Left colon (tissue), 2 donors: Measurements from ENCODE around the gene NWD2. TPM values are rescaled to one million over a fixed set of nuclear protein-coding genes. Genes with fewer than 3 reads are reported as not detected.

Experiments used
- ATAC-seq: fragments of 200-7000 bp; cut with Tn5 transposase; one replicate; pipeline ENCODE4 v1.9.1; 2020; ENCODE audit warnings: mild to moderate bottlenecking, moderate library complexity
- DNase-seq, 2 donors: peaks; one replicate each; pipeline ENCODE4 v3.0.0-alpha.2; 2020
- intact Hi-C, 2 donors: fragments of 100-400 bp; cut with DNase I in 1 of 2; cut with micrococcal nuclease in 1 of 2; formaldehyde crosslinking; loops; one replicate each; pipeline versions ENCODE4 v1.11.2 to v1.14.0; 2022; cut with DNase I, micrococcal nuclease
- total RNA-seq, 2 donors: library from RNA; stranded (reverse); fragmentation: NEBNext Ultra II Directional; extraction: Animal tissue kit (Norgen Biotek cat#: 25700); gene quantifications; one replicate each; pipeline ENCODE4 v1.2.1, GENCODE V29; 2021
- donor health status: DM: no; HTN: no; CAD: no.
- donor health status: DM: yes; HTN: yes; CAD: no.

Gene NWD2
- total RNA-seq, 2 donors from 2014 or later: 0.34 to 1.2 TPM

DNA sequence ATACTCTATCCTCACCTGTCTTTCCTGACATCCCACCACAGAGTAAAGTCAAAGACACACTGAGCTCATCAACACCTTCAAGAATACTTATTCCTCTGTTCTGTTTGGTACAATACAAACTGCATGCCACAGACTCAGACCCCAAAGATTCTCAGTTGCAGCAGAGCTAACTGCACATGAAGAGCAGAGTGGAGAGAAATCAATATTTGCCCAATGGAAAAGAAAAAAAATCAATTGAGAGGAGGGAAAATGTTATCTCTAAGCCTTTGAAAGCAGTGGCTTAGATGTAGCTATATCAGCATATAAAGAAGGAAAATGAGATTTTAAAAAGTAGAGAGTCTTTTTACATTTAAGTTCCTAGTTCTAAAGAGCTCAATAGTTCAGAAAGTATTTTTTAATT, 180.2 kb downstream of the NWD2 start:
- ATAC-seq (no peak), DNase-seq (no peak)
- intact Hi-C loops: no loop called here

DNA sequence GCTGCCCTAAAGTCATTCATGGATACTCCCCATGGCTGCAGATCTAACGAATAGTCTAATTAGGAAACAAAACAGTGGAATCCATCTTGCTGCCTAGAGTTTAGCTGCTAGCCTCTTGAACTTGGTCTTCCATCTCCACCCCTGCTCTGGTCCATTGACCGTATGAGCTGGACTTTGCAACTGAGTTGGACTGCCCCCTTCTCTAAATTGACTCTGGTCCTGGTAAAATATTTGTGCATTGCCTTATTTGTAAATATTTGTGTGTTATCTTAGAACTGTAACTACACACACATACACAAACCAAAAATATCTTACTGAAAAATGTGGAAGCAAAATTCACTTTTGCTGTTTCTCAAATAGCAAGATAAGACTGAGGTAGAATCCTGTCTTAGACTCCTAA, 181.3 kb downstream of the NWD2 start:
- intact Hi-C loops: no loop called here
- DNase-seq (no peak), ATAC-seq (no peak)

DNA sequence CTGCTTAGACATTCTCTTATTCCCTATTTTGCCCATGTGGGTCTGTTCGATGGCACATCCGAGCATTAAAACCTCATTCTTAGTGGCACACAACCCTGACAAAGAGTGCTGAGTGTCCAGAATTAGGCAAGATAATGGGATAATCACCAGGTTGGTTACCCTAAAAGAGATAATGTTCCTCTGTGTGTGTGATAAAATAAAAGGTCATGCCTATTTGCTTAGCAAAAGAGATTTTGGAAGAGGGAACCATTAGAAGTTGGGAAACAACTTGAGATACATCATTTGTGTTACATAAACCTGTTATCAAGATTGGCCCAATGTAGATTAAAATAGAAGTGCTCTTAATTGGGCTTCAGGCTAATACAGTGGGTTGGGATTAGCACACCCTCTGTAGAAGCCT, 182.7 kb downstream of the NWD2 start:
- intact Hi-C loops: no loop called here
- ATAC-seq (no peak), DNase-seq (no peak)

DNA sequence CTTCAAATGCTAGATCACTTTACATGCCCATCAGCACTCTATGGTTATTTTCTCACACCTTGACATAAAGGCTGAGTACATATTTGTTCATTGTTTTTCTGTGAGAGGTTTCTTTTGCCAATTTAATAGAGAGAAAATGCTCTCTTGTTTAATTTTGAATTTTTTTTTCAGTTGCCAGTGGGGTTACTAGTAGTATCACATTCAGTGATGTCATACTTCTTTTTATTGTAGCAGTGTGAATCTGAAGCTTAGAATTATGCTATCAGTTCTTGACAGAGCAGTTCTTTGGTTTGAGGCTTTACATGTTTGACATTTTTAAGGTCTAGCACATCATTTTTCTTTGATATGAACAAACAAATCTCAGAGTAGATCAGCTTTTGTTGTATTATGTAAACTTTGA, 185.4 kb downstream of the NWD2 start:
- intact Hi-C loops: no loop called here
- ATAC-seq (no peak), DNase-seq (no peak)

DNA sequence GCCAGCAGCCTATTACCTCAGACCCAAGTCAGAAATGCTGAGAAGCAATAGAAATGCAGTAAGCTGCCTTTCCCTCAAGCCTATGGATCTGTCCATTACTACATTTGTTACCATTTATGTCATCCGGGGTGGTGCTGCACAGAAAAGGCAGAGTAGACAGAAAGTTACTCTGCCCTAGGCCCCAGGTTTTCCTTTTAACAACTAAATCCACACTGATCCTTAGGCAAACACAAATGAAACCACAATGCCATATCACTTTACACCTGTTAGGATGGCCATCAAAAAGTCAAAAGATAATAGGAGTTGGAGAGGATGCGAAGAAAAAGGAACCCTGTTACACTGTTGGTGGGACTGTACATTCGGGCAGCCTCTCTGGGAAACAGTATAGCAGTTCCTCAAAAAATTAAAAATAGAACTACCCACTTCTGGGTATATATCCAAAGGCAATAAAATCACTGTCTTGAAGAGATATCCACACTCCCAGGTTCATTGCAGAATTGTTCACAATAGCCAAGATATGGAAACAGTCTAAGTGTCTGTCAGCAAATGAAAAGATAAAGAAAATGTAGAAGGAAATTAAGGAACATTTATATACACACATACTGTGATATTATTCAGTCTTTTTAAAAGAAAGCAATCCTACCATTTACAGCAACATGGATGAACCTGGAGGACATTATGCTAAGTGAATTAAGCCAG, 186.3 kb downstream of the NWD2 start:
- intact Hi-C loops: no loop called here
- ATAC-seq (peak; percentile 69), DNase-seq (no peak)

DNA sequence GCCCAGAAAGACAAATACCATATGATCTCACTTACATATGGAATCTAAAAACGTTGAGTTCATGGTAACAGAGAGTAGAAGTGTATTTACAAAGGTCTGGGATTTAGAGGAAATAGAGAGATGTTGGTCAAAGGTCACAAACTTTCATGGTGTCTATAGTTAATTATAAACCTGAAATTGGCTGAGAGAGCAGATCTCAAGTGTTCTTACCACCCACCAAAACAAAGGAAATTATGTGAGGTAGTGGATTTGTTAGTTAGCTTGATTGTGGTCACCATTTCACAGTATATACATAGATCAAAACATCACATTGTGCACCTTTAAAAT, 186.8 kb downstream of the NWD2 start:
- intact Hi-C loops: no loop called here
- DNase-seq (no peak), ATAC-seq (peak; percentile 88)

DNA sequence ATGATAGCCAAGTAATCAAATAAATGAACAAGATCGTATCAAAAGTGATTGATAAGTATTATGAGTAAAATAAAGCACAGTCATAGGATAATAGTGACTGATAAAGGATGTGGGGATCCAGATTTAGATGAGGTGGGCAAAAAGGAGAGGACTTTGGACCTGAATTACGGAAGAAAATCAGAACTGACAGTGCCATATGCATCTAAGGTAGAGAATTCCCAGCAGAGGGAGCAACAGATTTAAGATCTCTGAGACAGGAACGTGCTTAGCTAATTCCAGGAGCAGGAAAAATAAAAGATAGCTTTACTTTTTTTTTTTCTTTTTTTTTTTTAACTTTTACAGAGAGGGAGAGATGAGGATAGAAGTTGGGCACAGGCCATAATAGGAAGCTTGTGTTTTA, 189.9 kb downstream of the NWD2 start:
- no peak for ATAC-seq
- intact Hi-C loops: no loop called here
- DNase-seq: no peak

DNA sequence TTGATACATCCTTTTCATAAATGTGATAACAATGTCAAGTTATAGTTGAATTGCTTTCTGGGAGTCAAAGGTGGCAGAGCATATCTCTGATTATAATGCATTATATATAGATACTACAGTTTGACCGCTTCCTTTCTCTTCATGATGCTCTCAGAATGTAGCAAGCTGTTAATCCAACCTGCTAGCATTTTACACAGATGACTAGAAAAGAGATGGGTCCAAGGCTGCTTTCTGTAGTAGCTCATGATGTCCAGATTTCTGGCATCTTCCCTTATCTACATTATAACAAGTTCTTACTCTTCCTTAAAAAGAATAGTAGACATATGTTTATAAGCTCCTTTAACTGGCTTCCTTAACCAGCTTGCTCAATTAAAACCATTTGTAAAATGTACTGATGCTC, 192.0 kb downstream of the NWD2 start:
- ATAC-seq (no peak), DNase-seq (no peak)
- intact Hi-C loops: no loop called here

DNA sequence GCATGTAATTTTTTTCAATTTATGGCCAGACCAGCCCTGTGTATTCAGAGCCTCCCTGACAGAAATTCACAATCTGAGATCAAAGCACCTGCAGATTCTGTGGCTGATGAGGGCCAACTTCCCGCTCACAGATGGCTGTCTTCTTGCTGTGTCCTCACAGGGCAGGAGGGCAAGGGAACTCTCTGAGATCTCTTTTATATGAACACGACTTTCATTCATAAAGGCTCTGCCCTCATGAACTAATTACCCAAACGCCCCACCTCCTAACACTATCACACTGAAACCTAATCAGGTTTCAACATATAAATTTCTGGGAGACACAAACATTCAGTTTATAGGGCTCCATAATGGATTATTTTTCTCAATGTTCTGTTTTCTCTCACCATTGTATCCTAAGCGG, 192.6 kb downstream of the NWD2 start:
- intact Hi-C loops: no loop called here
- DNase-seq (no peak), ATAC-seq (peak; percentile 30)

DNA sequence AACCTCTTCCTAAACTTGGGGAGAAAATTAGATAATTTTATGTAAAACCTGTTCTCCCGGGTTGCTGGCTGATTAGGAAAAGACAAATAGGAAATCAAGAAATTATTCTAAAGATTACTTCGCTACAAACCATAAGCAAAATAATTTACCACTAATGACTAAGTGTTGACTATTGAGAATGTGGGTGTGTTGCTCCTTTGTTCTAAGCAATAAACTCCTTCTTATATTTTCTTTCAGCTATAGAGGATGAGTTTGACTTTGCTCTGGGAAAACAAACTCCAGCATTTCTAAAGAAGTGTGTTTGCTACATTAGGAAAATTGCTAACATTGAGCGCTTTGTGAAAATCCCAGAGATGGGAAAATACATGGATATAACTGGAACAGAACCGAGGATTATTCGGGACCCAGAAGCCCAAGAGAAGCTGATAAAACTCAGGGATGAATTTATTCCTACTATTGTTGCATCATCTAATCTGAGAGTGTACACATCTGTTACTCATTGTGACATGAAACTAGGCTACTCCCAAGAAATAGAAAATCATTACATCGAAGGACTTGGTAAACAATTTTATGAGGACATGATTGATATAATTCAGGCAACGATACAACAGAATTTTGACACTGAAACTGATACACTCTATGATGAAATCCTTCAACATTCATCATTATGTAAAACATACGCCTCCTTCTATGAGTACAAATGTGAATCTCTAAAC, 194.2 kb downstream of the NWD2 start:
- ATAC-seq (peak; percentile 14), DNase-seq (no peak)
- intact Hi-C loops: no loop called here

DNA sequence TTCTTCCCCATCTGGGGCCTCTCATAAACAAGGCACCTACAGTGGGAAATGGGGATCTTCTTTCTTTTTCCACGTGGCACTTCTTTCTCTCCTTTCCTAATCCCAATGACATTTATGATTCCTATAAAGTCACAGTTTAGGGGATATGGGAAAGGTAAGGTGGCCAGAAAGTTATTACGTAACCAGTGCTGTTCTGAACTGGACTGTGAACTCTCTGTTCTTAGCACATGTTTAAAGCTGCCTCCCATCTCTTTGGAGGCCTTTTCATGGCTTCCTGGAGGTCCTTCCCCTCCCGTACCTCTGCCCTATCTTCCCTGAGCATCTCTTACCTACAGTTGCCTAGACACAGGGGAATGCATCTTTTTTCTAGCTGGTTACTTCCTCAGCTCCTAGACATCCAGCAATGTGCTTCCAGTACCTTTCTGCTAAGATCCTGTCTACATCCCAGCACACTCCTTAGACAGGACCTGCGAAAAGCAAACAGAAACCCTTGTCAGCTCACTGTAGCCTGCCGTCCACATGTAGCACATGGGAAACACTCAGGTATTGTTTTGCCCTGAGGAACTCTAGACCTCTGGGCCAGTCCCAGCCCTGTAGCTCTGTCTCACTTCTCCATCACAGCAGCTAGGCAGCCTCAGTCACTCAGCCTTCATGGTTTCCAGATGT, 195.4 kb downstream of the NWD2 start:
- intact Hi-C loops: no loop called here
- peak; percentile 19 for ATAC-seq

DNA sequence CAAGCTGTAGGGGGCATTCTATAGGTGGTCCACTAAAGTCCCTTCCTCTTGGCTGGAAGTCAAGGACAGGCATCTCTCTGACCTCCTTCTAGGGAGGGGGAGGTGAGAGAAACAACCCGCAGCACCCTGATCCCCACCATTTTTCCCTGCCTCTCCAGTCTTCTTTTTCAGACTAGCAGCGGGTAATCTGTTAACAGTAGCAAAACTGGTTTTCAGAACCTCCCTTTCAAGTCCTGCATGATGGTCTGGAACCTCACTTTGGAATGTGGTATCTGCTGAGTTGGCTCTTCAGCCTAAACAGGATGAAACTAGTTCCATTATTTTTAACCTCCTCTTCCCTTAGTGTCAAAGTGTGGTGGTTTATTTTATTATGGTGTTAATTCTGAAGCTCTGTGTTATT, 196.0 kb downstream of the NWD2 start:
- ATAC-seq: no peak
- intact Hi-C loops: no loop called here
- DNase-seq: no peak

More for the DNA sequence above, 195.4 kb downstream of the NWD2 start:
- no peak for DNase-seq

DNA sequence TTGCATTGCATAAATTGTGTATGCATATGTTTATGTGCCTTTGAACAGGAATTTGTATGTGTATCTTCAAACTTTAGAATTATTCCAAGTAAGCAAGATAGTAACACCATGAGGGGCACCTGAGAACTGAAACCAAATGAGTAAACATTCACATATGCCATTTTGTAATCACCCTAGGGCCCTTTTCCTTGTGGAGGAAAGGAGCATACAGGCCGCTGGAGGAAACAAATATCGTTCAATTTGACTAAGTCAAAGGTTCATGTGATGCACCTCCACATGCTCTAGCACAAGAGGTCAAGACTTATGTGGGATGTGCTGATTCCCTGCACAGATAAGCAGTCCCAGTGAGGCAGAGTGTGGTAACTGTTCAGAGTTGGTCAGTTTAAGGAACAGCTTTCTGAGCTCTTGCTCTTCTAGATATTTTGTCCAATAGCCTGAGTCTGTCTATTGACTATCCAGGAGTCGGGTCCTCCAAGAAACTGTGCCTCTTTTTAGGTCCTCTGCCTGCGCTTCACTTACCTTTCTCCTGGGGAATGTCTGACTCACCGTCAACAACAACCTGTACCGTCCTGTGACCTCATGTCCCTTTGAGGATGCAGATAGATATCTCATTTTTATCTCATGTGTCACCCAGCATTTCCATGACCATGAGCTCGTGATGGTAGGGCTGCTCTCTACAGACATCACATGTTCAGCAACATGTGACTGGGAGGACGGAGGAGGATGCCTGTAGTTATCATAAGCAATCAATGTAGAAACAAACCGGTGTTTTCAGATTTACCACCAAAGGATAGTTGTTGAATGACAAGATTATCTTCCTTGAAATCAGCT, 196.9 kb downstream of the NWD2 start:
- DNase-seq (no peak), ATAC-seq (peak; percentile 73)
- intact Hi-C loops: no loop called here

DNA sequence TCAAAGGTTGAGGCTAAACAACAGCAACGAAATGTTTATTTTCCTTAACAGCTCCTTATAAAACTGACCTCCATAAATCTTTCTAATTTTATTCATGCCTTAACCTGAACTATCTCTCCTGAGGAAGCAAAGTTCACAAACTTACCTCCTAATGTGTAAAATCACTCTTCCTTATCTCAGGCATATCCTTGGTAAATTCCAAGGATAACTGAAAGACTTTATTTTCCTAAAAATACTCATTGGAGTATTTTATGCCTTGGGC, 197.4 kb downstream of the NWD2 start:
- intact Hi-C loops: no loop called here
- no peak for DNase-seq
- peak; percentile 67 for ATAC-seq

DNA sequence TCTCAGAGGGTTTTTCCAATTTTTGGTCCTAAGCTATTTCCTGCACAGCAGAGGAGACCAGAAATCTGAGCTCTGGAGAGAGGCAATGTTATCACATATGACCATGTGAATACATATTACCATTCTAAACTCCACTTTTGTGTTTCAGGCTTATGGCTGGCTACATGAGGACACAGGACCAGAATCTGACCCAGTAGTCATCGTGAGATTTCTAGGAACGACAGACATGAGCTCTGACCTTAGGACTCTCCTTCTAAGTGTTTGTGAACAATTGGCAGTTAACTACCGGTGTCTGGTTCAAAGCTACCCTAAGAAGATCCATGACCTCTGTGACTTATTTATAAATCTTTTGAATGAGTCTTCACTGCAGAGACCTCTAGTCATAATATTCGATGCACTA, 198.6 kb downstream of the NWD2 start:
- intact Hi-C loops: no loop called here
- ATAC-seq (no peak), DNase-seq (no peak)

DNA sequence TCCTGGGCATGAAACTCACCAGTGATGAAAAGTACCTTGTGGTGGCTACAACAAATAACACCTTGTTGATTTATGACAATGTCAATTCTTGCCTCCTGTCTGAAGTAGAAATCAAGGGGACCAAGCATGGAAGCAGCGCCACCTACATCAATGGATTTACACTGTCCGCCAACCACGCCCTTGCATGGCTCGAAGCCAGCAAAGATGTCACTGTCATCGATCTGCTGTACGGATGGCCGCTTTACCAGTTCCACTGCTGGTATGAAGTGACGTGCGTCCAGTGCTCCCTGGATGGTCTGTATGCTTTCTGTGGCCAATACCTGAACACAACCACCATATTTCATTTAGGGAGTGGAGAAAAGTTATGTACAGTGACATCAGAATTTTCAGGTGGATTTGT, 200.5 kb downstream of the NWD2 start:
- DNase-seq (no peak), ATAC-seq (no peak)
- intact Hi-C loops: no loop called here

DNA sequence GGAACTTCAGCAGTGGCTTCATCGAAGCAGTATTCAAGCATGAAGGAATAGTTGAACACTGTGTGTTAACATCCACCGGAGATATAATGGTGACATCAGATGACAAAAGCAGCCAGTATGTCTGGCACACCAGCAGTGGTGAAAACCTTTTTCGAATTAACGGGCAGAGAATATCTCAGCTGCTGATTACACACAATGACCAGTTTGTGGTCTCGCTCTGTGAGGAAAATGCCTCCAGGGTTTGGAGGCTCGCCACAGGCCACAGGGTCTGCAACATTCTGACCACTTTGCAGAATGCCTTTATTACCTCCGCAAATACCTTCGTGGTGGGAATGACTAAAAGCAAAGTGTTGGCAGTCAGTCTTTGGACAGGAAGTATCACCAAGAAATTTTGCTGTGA, 201.5 kb downstream of the NWD2 start:
- intact Hi-C loops: no loop called here
- no peak for DNase-seq
- no peak for ATAC-seq

DNA sequence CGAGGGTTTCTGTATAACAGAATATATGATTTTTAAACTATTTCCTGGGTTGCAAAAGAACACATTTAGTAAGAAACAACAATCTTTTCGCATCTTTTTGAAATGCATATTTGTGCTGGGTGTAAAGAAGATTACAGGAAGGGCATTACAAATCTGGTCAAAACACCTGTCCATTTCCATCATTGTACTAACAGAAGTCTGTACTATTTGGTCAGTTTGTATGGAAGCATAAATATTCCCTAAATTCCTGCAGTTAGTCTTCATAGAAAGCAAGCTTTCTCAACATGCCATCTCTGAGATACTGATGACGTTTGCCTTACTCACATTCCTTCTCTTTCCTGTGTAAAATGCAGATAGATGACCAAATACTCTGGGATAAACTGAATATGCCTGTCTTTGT, 203.3 kb downstream of the NWD2 start:
- intact Hi-C loops: no loop called here
- DNase-seq (no peak), ATAC-seq (no peak)

DNA sequence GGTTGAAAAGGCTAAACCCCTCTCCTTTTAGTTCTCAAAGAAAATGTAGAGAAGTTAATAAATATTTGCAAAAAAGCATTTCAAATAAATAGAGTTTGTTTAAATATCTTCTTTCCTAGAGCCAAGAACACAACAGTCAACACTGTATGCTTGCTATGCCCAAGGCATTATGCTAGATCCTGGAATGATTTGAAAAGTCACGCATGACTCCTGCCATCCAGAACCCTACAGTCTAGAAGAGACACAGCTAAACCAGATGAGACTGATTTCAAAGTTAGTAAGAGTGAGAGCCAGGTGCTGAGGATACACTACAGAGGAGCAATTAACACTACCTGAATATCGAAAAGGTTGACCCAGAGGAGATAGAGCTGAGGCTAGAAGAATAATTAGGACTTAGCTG, 205.8 kb downstream of the NWD2 start:
- no peak for DNase-seq
- ATAC-seq: no peak
- intact Hi-C loops: no loop called here

DNA sequence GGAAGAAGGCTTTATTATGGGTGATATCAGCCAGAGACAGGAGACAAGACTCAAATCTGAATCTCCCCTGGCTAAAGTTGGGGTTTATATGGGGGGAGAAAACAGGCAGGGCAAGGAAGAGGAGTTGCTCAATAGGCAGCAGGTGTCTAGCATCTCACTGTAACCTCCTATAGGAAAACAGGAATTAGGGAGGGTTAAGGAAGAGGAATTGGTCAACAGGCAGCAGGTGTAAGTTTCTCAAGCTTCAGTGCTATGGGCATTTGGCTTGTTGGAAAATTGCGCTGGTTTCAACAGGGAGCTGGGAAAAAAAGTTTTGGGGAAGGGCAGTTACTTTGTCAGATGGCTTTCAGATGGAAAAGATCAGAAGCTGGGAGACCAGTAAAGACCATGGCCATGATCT, 206.4 kb downstream of the NWD2 start:
- ATAC-seq (no peak), DNase-seq (no peak)
- intact Hi-C loops: no loop called here
